Caki2 (cell line): ENCODE results near the gene ARHGAP10. TPM values are rescaled to one million over a fixed set of nuclear protein-coding genes. Genes with fewer than 3 reads are reported as not detected.
"Not testable (repeated sequence)": the region's sequence is repeated elsewhere in the genome, so short reads cannot be mapped to it uniquely, and the experiment has no call there.

ENCODE experiments used
- DNase-seq: peaks from one replicate; pipeline ENCODE4 v3.0.0-alpha.2; 2015; ENCODE audit warnings: low read depth
- in situ Hi-C: cut with HindIII; loops from 2 replicates; pipeline ENCODE4 v1.10.0; 2016; ENCODE audit warnings: low sequenced_read_pairs, low pct_unique_long_range_greater_than_20kb, mixed read lengths
- total RNA-seq: library from RNA; depleted of rRNA; stranded (reverse); fragments of >200 nt; shearing (Covaris generic); gene quantifications from 2 replicates; pipeline ENCODE4 v1.2.3, GENCODE V29; 2014; ENCODE audit warnings: low replicate concordance

ARHGAP10 gene
- total RNA-seq, 1 experiment from 2014 or later: 8.3 TPM

DNA sequence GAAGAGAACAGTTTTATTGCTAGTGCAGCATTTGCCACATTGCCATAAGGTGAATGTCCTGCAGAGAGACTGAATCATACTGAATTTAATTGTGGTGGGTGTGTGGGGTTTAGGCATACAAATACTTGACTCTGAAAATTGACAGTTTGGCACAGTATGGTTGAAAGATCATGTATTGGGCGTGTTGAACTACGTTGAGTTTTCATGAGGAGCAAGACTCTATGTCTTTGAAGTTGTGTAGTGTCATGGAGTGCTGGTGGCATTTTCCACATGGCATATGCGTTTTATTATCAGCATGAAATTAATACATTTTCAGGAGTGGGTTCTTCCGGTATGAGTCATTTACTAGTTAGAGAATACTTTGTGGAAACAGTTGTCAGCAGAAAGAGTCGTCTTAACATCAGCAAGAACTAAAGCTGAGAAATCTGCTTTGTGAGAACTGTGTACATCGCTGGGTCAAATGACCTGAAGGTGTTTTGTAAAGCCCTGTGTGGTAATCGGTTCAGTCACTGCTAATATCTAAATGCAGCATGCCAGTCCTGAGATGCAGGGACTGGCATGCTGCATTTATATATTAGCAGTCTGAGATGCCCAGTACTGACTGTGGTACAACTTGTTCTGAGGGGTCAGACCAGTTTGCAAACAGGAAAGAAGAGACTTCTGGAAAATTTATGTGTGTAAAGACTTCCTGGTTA is 50.3 kb downstream of the ARHGAP10 start:
- in situ Hi-C loops: no loop called here
- no peak for DNase-seq

DNA sequence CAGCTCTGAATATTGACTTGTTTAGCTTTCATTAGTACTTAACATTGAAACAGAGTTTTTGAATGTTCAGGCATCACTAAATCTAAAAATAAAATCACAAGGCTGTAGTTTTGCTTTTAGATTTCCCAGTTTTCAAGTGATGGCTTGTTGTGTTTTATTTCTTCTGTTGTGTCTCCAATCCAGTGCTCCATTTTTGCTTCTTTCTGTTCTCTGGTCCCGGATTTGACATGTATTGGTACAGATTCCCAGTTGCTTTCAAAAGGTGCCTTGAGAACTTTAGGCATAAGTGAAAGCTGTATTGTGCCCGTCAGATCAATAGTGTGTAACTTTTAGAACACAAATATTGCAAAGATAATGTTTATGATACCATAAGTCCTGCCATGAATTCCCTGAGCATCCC is 53.2 kb downstream of the ARHGAP10 start:
- no peak for DNase-seq
- in situ Hi-C loops: no loop called here

DNA sequence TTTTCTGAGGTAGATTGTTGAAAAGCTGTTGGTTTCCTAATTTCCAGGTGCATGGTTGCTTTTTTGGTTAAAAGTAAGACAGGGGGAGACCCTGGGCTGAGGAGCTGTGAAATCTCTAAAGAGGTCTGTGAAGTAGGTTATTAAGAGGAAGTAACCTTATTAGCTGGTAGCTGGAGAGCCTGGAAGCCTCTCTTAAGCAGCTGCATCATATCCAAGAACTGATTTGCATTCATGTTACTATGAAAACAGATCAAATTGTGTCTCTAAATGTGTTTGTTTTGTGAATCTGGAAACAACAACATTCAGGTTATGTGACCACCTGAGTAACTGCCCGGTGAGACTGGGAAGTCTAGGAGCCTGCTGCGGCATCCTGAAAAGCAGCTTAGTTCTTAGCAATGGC is 54.1 kb downstream of the ARHGAP10 start:
- in situ Hi-C loops: no loop called here

DNA sequence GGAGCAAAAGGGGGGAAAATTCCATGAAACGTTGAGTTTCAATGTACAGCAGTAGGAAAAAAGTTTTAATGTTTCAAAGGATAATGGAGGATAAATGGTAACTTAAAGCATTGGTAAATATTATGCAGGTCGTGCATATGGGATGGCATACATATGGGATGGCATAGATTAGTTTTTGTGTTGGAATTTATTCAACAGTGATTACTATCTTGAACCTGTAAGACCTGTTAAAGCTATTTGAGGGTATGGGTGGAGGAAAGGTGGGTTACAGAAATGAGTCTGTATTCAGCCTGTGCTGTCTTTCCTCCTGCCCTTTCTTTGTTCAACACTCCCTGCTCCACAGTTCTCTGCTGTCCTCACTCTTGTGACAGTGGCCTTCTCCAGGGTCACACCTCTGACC is 54.6 kb downstream of the ARHGAP10 start:
- DNase-seq: no peak

More for the DNA sequence above, 54.1 kb downstream of the ARHGAP10 start:
- no peak for DNase-seq

DNA sequence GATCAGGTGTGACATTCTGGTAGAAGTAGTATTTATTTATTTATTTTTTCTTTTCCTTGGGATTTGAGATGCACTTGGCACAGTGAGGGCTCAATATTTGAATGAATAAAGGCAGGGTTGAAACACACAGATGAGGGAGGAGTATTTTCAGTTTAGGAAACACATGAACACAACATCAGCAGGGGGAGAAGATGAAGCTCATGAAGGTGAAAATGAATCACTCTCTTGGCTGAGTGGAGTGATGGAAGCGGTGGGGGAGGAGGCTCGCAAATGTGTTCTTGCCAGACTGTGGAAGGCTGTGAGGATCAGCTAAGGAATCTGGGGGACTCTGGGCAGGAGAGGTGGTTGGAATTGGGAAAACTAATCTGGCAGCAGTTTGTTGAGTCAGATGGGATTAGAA is 55.3 kb downstream of the ARHGAP10 start:
- DNase-seq: no peak
- in situ Hi-C loops: no loop called here

More for the DNA sequence above, 54.6 kb downstream of the ARHGAP10 start:
- in situ Hi-C loops: no loop called here

DNA sequence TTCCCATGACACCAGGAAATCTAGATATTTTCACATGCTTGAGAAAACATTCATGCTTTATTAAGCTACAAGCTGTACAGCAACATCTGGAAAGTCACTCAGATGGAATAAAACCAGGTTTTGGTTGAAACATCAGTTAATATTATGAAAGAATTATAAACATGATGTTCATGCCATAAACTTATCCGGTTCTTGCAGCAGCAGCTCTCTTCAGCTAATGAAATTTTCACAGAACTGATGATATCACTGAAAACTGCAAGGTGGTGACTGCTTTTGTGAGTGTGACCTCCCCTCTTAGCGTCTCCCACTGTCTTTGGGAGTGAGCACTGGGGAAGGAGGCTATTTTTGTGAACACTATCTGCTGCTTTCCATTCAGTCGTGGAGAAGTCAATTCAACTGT is 56.9 kb downstream of the ARHGAP10 start:
- in situ Hi-C loops: no loop called here
- DNase-seq: no peak

DNA sequence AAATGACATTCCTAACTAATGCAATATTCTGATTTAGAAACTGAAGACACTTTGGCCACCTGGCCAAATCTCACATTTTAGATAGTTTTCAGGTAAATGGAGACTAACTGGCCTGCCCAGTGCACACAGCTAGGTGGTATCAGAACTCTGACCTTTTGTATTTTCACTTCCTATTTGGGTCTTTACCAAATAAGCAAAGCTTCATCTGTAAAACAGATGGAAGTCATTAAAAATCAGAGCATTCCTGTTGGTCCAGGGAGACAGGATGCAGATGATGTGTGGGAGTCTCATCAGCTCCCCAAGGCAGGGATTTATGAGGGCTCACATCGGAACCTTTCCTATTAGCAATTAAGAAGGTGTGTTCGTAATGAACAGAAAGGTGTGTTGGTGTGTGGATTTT is 57.7 kb downstream of the ARHGAP10 start:
- in situ Hi-C loops: no loop called here

DNA sequence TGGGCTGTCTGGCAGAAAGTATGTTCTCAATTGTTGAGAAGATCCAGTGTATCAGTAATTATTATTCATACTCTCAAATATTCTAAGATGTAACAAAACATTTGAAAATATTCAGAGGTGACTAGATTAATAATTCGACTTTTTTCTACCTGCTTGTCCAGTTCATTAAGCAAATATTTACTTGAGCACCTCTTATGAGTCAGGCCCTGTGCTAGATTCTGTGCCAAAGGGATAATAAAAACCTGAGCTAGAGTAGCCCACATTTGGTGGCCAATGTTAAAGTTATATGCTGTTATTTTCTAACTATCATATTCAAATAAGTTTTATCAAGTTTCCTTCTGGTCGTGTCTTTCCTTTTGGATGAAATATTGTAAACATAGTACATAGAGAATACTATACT is 58.5 kb downstream of the ARHGAP10 start:
- in situ Hi-C loops: no loop called here
- no peak for DNase-seq

More for the DNA sequence above, 57.7 kb downstream of the ARHGAP10 start:
- DNase-seq: no peak

DNA sequence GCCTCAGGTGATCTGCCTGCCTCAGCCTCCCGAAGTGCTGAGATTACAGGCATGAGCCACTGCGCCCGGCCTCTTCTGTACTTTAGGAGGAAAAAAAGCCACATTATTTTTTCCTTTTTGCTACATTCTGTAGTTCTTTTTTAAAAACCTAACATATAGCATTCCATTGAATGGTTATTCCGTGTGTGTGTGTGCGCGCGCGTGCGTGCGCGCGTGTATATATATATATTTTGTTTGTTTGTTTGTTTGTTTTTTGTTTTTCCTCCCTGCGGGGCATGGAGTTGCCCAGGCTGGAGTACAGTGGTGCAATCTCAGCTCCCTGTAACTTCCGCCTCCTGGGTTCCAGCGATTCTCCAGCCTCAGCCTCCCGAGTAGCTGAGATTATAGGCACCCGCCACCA is 59.5 kb downstream of the ARHGAP10 start:
- no peak for DNase-seq
- in situ Hi-C loops: no loop called here

DNA sequence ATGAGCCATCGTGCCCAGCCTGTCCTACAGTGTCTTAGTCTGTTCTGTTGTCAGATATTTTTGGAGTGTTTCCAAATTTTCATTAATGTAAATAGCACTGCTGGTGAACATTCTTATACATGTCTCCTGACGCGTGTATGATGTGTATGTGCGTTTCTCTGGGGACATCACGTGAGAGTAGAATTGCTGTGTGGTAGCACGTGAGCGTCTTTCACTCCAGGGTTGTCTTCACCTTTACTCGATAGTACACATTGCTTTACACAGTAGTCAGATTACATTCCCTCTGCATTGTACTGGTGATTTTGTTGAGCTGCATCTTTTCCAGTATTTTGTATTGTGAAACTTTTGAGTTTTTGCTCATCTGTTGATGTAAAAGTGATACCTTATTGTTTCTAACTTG is 60.0 kb downstream of the ARHGAP10 start:
- DNase-seq: no peak
- in situ Hi-C loops: no loop called here

DNA sequence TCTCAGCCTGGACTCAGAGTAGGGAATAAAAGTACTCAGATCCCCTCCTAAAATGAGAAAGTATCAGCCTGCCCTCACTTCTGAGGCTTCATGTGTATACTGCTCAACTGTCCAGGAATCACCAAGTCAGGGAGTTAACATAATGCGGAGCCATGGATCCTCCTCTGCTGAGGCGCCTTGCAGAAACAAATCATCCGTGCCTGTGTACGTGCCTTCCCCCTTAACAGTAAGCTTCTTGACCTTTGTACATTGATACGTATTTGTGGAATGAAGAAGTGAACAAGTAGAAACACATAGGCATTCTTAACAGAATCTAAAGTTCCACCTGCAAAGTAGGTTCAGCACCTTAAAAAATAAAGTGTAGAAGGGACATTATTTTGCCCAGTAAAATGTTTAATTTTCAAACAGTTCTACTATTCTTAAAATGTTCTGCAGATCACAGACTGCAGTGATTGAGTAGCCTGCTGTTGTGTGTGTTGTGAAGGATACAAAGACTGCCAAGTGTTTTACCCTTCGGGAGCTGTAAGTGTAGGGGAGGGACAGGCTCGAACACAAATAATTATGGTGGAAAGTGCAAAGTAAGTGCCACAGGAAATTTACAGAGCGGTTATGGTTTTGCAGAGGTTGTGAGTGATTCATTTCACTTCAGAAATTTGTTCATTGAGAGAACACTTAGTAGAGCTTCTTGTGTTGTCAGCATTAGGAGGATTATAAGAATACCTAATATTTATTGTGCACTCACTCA is 61.9 kb downstream of the ARHGAP10 start:
- DNase-seq: peak; percentile 73
- in situ Hi-C loops: no loop called here

DNA sequence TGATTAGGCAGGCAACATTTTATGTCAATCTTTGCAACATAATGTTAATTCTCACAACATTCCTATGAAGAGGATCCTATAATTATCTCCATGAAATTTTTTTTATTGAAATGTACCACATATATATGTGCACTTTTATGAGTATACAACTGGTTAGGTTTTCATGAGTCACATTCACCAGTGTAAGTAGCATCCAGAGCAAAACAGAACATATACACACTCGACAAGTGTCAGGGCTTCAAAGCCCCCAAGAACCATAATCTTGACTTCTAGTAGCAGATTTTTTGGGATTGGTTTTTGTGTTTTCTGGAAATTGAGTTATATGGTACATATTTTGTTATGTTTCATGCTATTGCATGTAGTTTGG is 62.4 kb downstream of the ARHGAP10 start:
- in situ Hi-C loops: no loop called here
- DNase-seq: no peak

DNA sequence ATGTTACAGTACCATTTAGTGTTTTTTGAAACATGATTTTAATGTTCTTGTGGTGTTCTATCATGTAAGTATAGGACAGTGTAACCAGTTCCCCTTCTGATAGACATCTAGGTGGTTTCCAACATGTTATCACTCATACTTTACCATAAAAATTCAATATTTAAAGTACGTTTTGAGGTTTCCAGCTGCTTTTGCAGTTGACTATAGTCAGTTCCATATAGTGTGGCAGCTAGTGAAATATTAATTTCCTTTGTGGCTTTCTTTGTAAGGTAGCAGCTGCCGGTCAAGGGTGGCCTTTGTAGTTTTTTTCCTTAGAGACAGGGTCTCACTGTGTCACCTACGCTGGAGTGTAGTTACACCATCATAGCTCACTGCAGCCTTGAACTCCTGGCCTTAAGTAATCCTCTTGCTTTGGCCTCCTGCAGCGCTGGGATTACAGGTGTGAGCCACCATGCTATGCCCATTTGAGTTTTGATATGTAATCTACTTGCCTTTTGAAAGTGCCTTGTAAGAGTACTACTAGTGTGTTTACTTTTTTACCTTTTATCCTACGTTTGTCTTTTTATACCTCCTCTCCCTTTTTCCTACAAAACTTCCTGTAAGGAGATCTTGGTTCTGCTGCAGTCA is 63.0 kb downstream of the ARHGAP10 start:
- in situ Hi-C loops: no loop called here

DNA sequence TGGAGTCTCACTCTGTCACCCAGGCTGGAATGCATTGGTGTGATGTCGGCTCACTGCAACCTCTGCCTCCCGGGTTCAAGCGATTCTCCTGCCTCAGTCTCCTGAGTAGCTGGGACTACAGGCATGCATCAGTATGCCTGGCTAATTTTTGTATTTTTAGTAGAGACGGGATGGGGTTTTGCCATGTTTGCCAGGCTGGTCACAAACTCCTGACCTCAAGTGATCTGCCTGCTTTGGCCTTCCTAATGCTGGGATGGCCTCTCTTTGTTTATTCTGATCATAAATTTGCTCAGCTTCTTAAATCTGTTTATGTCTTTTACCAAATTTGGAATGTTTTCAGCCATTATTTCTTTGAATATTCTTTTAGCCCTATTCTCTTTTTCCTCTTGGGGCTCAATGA is 67.2 kb downstream of the ARHGAP10 start:
- in situ Hi-C loops: not testable (repeated sequence)

More for the DNA sequence above, 63.0 kb downstream of the ARHGAP10 start:
- DNase-seq: no peak

DNA sequence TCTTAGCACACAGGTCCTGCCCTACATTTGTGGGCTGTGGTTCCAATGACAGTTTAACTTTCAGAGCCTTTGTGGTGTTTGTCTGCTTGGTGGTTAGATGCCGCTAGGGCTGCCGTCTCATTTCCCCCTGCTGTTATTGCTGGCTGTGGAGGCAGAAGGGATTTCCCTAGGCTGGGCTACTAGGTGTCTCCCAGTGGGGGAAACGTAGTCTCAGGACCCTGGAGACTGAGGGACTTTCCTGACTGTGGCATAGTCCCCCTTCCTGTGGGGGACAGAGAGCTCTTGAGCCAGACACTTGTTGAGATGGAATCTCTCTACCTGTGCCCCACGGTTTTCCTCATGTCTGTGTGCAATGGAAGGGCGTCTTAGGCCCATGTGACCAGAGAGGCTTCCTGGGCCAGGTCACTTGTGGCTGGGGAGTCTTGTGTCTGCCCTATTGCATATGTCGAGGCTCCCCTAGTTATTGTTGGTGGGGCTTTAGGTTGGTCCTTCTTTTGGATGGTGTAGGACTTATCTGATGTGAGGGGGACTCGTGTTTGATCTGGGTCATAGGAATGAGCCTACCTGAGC is 68.2 kb downstream of the ARHGAP10 start:
- in situ Hi-C loops: no loop called here
- no peak for DNase-seq

More for the DNA sequence above, 67.2 kb downstream of the ARHGAP10 start:
- DNase-seq: not testable (repeated sequence)

DNA sequence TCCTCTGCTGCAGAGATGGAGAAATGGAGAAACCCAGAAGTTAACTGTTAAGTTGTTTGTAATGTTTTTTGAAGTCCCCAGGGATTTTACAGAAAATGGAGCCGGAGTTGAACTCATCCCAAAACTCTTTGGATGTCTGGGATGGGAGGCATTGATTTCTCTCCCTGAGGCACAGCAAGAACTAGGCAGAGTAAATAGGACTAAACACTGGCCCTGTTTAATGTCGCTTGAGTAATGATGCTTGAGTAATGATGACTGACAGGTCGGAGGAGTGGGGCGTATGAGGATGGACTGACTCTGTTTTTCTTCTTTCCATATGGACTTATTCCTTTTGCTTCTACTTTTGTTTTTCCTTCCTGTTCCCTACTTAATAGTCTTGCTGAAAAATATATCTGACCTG is 69.9 kb downstream of the ARHGAP10 start:
- in situ Hi-C loops: no loop called here
- DNase-seq: no peak

DNA sequence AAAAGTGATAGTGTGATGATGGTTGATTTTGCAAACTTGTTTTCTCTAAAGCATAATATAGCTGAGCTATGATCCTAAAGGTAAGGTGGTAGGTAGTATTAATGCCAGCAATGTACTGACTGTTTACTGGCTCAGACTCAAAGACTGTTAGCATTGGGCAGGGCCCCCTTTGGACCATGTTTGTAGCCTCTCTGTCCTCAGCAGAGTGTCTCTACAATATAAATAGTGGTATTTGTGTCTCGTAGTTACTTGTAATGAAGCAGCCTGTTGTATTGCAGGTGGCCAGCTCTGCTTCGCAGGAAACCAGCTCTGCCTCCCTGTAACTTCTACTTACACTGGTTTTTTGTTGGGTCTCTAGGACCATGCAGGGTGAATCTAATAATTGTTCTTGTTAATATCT is 70.5 kb downstream of the ARHGAP10 start:
- in situ Hi-C loops: no loop called here
- no peak for DNase-seq

DNA sequence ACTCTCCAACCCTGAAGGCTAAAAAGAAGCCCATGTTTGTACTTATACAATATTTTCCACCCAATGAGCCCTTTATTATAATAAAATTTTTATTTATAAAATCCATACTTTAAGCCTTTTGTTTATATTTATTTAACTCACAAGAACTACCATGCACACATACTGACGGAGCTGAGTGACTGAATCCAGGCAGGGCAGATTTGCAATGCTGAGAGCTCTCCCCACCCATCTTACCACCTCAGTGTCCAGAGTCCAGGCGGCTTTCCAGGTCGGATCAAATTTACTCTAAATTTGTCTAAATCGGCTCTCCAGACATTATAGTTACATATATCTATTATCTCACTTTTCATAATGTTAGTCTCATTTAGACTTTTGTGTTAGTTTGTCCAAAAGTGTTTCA is 74.1 kb downstream of the ARHGAP10 start:
- no peak for DNase-seq
- in situ Hi-C loops: no loop called here

DNA sequence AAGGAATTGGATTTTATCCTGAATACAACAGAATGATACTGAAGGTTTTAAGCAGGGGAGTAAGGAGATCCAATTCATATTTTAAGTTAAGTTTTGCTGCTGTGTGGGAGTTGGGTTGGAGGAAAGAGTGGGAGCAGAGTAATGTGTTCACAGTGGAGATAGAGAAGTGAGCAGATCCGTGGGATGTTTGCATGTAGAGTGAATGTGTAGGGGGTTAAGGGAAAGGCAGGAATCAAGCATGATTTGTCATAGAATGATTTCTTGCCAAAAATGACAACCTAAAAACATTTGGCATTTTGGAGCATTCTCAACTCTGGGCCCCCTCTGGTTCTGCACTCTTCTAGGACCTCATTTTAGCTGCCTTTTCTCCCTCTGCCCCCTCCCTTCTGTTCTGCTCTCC is 76.6 kb downstream of the ARHGAP10 start:
- DNase-seq: no peak
- in situ Hi-C loops: no loop called here
